Neural crest cell (in vitro differentiated cells): Measurements from ENCODE around the gene RAET1G. TPM values are rescaled to one million over a fixed set of nuclear protein-coding genes. Genes with fewer than 3 reads are reported as not detected.
"Not testable (repeated sequence)": the region's sequence is repeated elsewhere in the genome, so short reads cannot be mapped to it uniquely, and the experiment has no call there.

Experiments used
- DNase-seq: peaks from one replicate; pipeline ENCODE4 v3.0.0; 2021; ENCODE audit warnings: low read depth, mixed read lengths, low spot score
- H3K27ac Mint-ChIP-seq: one replicate; pipeline ENCODE4 v1.8.0; 2021; ENCODE audit warnings: mild to moderate bottlenecking, mixed read lengths; ENCODE audit not compliant: unreplicated experiment
- H3K27me3 Mint-ChIP-seq: 2 replicates; pipeline ENCODE4 v1.8.0; 2021; ENCODE audit warnings: low read depth, mild to moderate bottlenecking, mixed read lengths
- H3K36me3 Mint-ChIP-seq: 2 replicates; pipeline ENCODE4 v1.8.0; 2021; ENCODE audit warnings: low read depth, mild to moderate bottlenecking, mixed read lengths
- H3K4me1 Mint-ChIP-seq: 2 replicates; pipeline ENCODE4 v1.8.0; 2021; ENCODE audit warnings: mixed read lengths
- H3K4me3 Mint-ChIP-seq: one replicate; pipeline ENCODE4 v1.8.0; 2021; ENCODE audit warnings: mild to moderate bottlenecking, mixed read lengths
- H3K9me3 Mint-ChIP-seq: 2 replicates; pipeline ENCODE4 v1.8.0; 2021; ENCODE audit warnings: mixed read lengths
- total RNA-seq: library from RNA; stranded (reverse); gene quantifications from 2 replicates; pipeline ENCODE4 v1.2.1, GENCODE V29; 2021
- TF ChIP-seq, protein P1 (sequence below): fragments of 200-600 bp; sonication (generic); conservative IDR thresholded peaks from 2 replicates; pipeline ENCODE4 v1.5.0; 2021; ENCODE audit warnings: antibody characterized with exemption, mild to moderate bottlenecking

RAET1G gene
- total RNA-seq, 1 donor from 2014 or later: not detected

DNA sequence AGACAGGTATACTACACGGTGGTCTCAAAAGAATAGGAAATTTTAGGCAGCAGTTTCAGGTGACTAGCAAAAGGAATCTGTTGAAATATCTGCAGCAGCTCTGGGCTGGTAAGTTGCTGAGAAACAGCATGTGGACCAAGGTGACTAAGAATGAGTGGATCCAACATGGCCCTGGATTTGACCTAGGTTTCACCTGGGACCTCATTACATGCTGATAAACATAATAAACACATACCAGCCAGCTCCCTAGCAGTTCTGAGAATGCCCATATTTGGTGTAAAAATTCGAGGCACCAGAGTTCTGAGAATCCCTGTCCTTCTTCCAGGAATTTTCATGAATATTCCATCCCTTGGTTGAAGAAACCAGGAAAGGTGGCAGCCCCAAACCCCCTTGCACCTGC lies 30.5 kb upstream of the RAET1G start:
- not testable (repeated sequence) for DNase-seq, H3K27ac Mint-ChIP-seq, H3K9me3 Mint-ChIP-seq, H3K36me3 Mint-ChIP-seq, H3K4me3 Mint-ChIP-seq
- peaks cover 93% of the 10 kb centered on the region for H3K27me3 Mint-ChIP-seq
- H3K4me1 Mint-ChIP-seq: peaks cover 18% of the 10 kb centered on the region

DNA sequence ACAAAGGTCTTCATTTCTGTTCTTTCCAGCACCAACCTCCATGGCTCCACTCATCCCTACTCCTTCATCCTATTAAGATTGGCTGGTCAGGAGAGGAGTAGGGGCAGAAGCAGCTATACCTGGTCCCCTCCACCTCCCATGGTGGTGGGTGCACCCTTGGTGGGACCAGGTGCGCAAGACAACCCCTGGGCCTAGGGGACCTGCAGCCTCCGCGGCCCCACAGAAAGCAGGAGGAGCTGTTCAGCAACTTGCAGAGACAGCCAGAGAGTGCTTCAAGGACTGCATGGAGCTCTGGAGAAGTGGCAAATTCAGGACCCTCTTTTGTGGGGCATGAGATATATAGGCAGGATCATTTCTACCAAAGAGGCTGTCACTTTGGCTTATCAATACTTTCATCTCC lies 28.7 kb upstream of the RAET1G start:
- Mint-ChIP-seq H3K9me3 (no peaks in the 10 kb centered on the region), H3K27me3 (peaks cover 88% of the 10 kb centered on the region), H3K4me3 (no peak overlapping the region), H3K27ac (no peak overlapping the region), H3K36me3 (no peaks in the 10 kb centered on the region), H3K4me1 (peaks cover 18% of the 10 kb centered on the region)
- TF ChIP-seq, protein P1, sequence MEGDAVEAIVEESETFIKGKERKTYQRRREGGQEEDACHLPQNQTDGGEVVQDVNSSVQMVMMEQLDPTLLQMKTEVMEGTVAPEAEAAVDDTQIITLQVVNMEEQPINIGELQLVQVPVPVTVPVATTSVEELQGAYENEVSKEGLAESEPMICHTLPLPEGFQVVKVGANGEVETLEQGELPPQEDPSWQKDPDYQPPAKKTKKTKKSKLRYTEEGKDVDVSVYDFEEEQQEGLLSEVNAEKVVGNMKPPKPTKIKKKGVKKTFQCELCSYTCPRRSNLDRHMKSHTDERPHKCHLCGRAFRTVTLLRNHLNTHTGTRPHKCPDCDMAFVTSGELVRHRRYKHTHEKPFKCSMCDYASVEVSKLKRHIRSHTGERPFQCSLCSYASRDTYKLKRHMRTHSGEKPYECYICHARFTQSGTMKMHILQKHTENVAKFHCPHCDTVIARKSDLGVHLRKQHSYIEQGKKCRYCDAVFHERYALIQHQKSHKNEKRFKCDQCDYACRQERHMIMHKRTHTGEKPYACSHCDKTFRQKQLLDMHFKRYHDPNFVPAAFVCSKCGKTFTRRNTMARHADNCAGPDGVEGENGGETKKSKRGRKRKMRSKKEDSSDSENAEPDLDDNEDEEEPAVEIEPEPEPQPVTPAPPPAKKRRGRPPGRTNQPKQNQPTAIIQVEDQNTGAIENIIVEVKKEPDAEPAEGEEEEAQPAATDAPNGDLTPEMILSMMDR: no peak
- DNase-seq: no peak

DNA sequence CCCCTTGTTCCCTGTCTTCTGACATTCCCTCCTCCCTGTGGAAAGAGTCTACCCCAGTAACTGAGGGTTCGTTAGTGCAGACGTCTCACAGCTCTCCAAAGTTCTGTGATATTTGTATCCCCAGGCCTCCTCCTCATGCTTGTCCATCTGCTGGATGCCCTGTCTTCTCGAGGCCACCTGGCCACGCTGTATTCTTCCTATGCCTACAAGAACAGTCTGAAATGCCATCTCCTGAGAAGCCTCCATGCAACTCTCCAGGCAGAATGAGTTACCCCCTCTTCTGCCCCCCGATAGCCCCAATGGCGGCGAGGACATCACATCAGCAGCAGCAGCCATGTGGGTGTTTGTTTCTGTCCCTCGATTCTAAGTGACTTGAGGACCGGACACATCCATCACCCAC lies 28.2 kb upstream of the RAET1G start:
- Mint-ChIP-seq H3K9me3 (no peaks in the 10 kb centered on the region), H3K27ac (no peak overlapping the region), H3K36me3 (no peaks in the 10 kb centered on the region), H3K4me1 (peaks cover 18% of the 10 kb centered on the region), H3K27me3 (peaks cover 89% of the 10 kb centered on the region), H3K4me3 (no peak overlapping the region)
- DNase-seq: no peak
- TF ChIP-seq, protein P1: no peak

DNA sequence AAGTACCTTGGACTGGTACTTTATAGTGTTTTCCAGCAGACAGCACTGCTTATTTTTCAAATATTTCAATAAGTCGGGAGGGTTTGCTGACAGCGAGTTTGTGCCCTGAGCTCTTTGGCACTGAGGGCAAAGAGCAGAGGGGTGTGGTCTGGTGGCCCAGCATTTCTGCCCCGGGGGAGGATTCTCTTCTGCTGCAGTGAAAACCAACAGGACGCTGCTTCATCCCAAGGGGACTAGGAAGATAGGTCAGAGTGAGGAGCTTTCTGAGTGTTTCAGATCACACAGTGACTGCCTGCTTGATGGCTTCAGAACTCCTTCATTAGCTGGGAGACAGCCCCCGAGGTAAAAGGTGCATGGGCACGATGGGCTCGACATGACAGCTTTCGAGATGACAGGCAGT lies 27.5 kb upstream of the RAET1G start:
- TF ChIP-seq, protein P1: no peak
- H3K36me3 Mint-ChIP-seq: no peaks in the 10 kb centered on the region
- H3K9me3 Mint-ChIP-seq: no peaks in the 10 kb centered on the region
- no peak overlapping the region for H3K4me3 Mint-ChIP-seq
- H3K27me3 Mint-ChIP-seq: peaks cover 87% of the 10 kb centered on the region
- H3K4me1 Mint-ChIP-seq: peaks cover 18% of the 10 kb centered on the region
- DNase-seq: no peak
- H3K27ac Mint-ChIP-seq: no peak overlapping the region

DNA sequence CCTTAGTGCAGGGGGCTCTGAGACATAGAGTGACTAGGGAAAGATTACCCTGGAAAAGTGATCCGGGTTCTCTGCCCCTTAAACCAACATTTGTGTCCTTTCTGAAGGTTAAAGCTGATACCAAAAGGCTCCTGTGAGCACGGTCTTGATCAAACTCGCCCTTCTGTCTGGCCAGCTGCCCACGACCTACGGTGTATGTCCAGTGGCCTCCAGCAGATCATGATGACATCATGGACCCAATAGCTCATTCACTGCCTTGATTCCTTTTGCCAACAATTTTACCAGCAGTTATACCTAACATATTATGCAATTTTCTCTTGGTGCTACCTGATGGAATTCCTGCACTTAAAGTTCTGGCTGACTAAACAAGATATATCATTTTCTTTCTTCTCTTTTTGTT lies 25.7 kb upstream of the RAET1G start:
- no peak overlapping the region for H3K4me3 Mint-ChIP-seq
- TF ChIP-seq, protein P1: no peak
- DNase-seq: no peak
- peaks cover 81% of the 10 kb centered on the region for H3K27me3 Mint-ChIP-seq
- no peaks in the 10 kb centered on the region for H3K36me3 Mint-ChIP-seq
- H3K27ac Mint-ChIP-seq: no peak overlapping the region
- no peaks in the 10 kb centered on the region for H3K9me3 Mint-ChIP-seq
- peaks cover 14% of the 10 kb centered on the region for H3K4me1 Mint-ChIP-seq

DNA sequence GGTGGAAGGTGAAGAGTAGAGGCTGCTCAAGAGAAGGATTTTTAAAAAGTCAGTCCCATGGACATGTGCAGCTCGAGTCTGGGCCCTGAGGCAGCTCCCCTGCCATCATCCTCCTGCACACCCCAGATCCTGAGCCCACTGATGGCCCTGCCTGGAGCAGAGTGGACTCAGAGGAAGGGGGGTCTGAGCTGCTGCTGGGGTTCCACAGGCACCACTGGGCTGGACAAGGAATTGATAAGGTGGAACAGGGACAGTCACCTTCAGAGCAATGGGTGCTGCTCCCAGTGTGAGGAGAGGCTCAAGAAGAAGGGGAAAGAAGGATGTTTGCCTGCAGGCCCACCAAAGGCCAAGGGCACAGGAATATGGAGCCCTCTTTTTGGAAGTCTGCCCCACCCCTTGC lies 25.1 kb upstream of the RAET1G start:
- no peaks in the 10 kb centered on the region for H3K36me3 Mint-ChIP-seq
- H3K27me3 Mint-ChIP-seq: peaks cover 81% of the 10 kb centered on the region
- H3K9me3 Mint-ChIP-seq: no peaks in the 10 kb centered on the region
- DNase-seq: no peak
- TF ChIP-seq, protein P1: no peak
- peaks cover 14% of the 10 kb centered on the region for H3K4me1 Mint-ChIP-seq
- H3K4me3 Mint-ChIP-seq: no peak overlapping the region
- H3K27ac Mint-ChIP-seq: no peak overlapping the region

DNA sequence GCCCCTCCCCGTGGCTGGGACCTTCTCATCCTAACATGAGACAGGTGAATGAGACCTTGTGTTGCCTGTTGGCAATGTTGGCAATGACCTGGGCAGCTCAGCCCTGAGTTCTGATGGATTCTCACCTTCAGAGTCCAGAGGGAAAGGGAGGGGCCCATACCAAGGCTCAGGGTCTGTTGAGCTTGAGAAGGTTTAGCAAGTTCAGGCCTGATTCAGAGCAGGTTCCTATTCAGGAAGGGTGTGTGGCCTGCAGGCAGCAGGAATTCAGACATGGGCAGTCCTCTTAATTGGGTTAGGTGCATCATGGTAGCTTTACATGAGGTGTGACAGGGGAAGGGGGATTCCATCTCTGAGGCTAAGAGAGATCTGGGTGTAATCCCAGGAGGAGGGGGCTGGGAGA lies 24.6 kb upstream of the RAET1G start:
- H3K36me3 Mint-ChIP-seq, H3K4me3 Mint-ChIP-seq, H3K9me3 Mint-ChIP-seq, DNase-seq, H3K27ac Mint-ChIP-seq: not testable (repeated sequence)
- Mint-ChIP-seq H3K27me3 (peaks cover 81% of the 10 kb centered on the region), H3K4me1 (peaks cover 14% of the 10 kb centered on the region)

DNA sequence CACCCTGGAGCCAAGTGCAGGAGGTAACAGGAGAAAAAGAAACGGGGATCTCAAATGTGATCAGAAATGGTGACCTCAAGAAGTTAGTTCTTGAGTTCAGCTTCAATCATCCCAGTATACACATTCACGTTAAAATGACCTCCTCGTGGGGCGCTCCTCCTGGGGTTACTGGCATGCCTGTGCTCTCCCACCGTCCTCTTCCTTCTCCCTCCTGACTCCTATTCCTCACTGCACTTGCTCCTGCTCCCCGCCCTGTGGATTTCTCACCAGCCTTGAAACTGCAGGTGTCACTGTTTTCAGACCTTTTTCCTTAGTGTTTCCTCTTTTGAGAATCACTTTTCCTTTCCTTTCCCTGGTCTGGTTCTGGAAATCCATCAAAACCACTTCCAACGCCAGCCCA lies 23.7 kb upstream of the RAET1G start:
- H3K27ac Mint-ChIP-seq, H3K4me3 Mint-ChIP-seq, DNase-seq, H3K9me3 Mint-ChIP-seq, H3K36me3 Mint-ChIP-seq: not testable (repeated sequence)
- Mint-ChIP-seq H3K27me3 (peaks cover 80% of the 10 kb centered on the region), H3K4me1 (peaks cover 16% of the 10 kb centered on the region)

DNA sequence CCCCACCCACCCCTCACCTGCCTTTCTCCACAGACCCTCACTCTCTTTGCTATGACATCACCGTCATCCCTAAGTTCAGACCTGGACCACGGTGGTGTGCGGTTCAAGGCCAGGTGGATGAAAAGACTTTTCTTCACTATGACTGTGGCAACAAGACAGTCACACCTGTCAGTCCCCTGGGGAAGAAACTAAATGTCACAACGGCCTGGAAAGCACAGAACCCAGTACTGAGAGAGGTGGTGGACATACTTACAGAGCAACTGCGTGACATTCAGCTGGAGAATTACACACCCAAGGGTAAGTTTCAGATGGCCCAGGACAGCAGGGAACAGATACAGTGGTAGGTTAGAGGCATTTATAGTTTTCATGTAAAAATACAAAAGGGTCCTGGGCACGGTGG lies 22.4 kb upstream of the RAET1G start:
- peaks cover 80% of the 10 kb centered on the region for H3K27me3 Mint-ChIP-seq
- H3K9me3 Mint-ChIP-seq, H3K36me3 Mint-ChIP-seq: not testable (repeated sequence)

More for the DNA sequence above, 22.4 kb upstream of the RAET1G start:
- not testable (repeated sequence) for H3K27ac Mint-ChIP-seq, DNase-seq, H3K4me3 Mint-ChIP-seq
- peaks cover 12% of the 10 kb centered on the region for H3K4me1 Mint-ChIP-seq
